Subcutaneous adipose tissue (tissue), 4 donors: Measurements from ENCODE around the gene FRMD4A. TPM values are rescaled to one million over a fixed set of nuclear protein-coding genes. Genes with fewer than 3 reads are reported as not detected.

Source experiments
- total RNA-seq, 4 donors: library from RNA; depleted of rRNA; stranded (reverse); fragments of >200 nt; gene quantifications; one replicate each; pipeline ENCODE4 v1.1.0, GENCODE V29; 2016
- TF ChIP-seq, protein P1 (sequence below): fragments of 450-650 bp; IDR thresholded peaks from one replicate; pipeline ENCODE4 v1.5.1; 2016; ENCODE audit warnings: low read depth, mild to moderate bottlenecking, control low read depth, antibody characterized with exemption, moderate library complexity

Gene FRMD4A
- total RNA-seq, 4 donors from 2014 or later: 70.0 to 206 (median 81.4) TPM

DNA sequence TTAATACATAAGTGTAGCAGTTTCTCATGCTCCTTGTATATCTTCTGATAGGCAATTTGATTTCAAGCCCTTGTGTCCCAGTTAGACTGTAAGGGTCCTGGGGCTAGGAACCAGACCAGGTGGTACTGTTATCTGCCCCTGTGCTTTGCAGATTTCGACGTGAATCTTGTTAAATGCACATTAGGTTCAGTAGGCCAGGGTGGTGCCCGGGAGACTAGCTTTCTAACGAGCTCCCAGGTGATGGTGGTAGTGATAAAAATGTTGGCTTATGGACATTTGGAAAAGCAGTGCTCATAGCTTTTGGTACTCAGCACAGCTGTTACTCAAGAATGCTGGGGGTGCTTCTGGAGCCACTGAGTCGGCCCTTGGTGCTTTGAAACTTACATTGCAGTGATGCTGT lies 679.8 kb downstream of the FRMD4A start:
- TF ChIP-seq, protein P1, sequence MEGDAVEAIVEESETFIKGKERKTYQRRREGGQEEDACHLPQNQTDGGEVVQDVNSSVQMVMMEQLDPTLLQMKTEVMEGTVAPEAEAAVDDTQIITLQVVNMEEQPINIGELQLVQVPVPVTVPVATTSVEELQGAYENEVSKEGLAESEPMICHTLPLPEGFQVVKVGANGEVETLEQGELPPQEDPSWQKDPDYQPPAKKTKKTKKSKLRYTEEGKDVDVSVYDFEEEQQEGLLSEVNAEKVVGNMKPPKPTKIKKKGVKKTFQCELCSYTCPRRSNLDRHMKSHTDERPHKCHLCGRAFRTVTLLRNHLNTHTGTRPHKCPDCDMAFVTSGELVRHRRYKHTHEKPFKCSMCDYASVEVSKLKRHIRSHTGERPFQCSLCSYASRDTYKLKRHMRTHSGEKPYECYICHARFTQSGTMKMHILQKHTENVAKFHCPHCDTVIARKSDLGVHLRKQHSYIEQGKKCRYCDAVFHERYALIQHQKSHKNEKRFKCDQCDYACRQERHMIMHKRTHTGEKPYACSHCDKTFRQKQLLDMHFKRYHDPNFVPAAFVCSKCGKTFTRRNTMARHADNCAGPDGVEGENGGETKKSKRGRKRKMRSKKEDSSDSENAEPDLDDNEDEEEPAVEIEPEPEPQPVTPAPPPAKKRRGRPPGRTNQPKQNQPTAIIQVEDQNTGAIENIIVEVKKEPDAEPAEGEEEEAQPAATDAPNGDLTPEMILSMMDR: no peak

DNA sequence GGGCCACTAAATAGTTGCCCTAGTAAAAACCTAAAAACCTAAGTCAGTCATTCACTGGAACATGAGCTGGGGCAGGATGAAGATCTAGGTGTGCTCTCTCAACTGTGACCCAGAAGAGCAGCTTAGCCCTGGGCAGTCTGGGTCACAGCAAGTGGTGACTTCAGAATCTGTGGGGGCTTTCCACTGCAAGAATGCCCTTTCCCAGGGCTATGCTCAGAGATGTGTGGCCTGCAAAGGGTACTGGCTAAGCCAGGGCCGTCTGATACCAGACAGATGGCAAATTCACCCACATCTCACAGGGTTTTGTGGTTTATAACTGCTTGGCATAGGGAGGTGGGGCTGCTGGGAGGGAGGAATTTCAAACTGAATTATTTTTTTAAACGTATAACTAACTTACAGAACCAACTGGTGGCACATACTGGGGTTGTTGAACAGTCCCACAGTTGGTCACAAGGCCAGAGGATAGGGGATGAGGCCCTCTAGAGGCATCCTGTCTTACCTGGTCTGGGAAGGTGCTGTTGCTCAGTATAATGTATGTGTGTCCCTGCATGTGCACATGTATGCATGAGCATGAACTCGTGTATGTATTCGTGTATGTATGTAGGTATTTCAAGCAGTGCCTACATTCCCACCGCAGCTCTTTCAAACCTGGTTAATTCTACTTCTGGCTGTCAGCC lies 680.7 kb downstream of the FRMD4A start:
- TF ChIP-seq, protein P1: no peak

GRCh38 chr10:13648425-13648824 lies 682.3 kb downstream of the FRMD4A start:
- TF ChIP-seq, protein P1: no peak

- TF ChIP-seq, protein P1: no peak
These were observed 685.9 kb downstream of the FRMD4A start for GRCh38 chr10:13644866-13645265.

DNA sequence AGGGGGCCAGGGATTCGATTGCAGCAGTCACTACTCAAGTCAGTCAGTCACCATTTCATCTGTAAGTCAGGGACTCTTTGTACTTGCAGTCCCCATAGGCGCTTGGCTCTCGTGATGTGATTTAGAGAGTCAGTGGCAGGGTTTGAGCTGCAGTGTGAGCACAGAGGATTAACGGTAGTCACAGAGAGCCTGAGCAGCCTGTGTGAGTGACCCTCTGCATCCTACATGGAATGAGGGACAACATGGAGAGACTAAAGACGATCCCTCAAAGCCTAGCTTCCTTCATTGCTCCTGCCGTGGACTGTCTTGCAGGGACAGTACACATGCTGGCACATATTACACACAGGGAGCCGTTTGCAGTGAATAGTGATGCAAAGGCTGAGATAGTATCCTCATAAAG lies 687.7 kb downstream of the FRMD4A start:
- TF ChIP-seq, protein P1: no peak

- TF ChIP-seq, protein P1: no peak
These were observed 688.4 kb downstream of the FRMD4A start for GRCh38 chr10:13642293-13642692.

DNA sequence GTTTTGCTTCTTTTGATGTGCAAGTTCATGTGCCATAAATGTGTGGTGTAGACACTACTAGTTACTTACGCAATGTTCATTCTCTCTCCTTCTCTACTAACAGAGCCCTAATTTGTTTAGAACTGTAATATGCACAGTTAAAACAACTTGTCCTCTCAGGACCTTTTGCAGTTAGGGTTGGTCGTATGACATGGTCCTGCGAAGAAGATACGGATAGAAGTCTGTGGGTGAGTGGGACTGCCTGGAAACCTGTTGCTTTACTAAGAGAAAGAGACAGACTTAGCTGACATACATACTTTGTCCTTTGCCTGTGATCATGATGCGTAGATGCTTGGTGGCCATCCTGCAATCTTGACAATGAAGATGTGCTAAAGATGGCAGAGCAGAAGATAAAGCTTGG lies 692.8 kb downstream of the FRMD4A start:
- TF ChIP-seq, protein P1: no peak
